H1 (cell line): Measurements from ENCODE around the gene NUAK1. TPM values are rescaled to one million over a fixed set of nuclear protein-coding genes. Genes with fewer than 3 reads are reported as not detected.

Experiments used
- ATF3 ChIP-seq: IDR thresholded peaks from 2 replicates; pipeline ENCODE4 v1.6.1; 2011; ENCODE audit warnings: low read depth, mild to moderate bottlenecking, low read length; ENCODE audit not compliant: insufficient read depth
- HDAC2 ChIP-seq, 2 experiments: fragments of 300-600 bp in 1 of 2; sonication (generic) in 1 of 2; IDR thresholded peaks; 2 replicates each; pipeline ENCODE4 v1.6.1; 2011 to 2012; ENCODE audit warnings: low read depth in 2 of 2, low read length in 2 of 2, mild to moderate bottlenecking in 2 of 2, moderate library complexity in 2 of 2, borderline replicate concordance in 1 of 2, inconsistent platforms in 1 of 2
- PHF8 ChIP-seq: fragments of 200-600 bp; sonication (generic); conservative IDR thresholded peaks from 2 replicates; pipeline ENCODE4 v1.7.1; 2012; ENCODE audit warnings: low read depth, mild to moderate bottlenecking, inconsistent platforms, low read length, moderate library complexity
- ZNF274 ChIP-seq: IDR thresholded peaks from 2 replicates; pipeline ENCODE4 v1.7.0; 2012; ENCODE audit warnings: low read length, borderline replicate concordance; ENCODE audit errors: extremely low read depth
- polyA plus RNA-seq, 7 experiments: library from polyadenylated mRNA; depleted of rRNA in 3 of 7; stranded (reverse) in 5 of 7; unstranded in 2 of 7; fragments of >200 nt in 5 of 7; fragments of 200-250 nt in 2 of 7; gene quantifications; 1 replicate in 5 of 7; 2 replicates in 1 of 7; 4 replicates in 1 of 7; pipeline versions ENCODE4 v1.2.1 to v1.2.3, GENCODE V29; 2011 to 2013; ENCODE audit warnings: missing spikeins in 2 of 7, mixed read lengths in 2 of 7
- total RNA-seq: library from RNA; stranded (reverse); fragmentation: NEBNext Ultra II Directional; extraction: Animal tissue kit (Norgen Biotek cat#: 25700); gene quantifications from 2 replicates; pipeline ENCODE4 v1.2.1, GENCODE V29; 2021

Gene NUAK1
- total and polyA plus RNA-seq, 2 of the 8 experiments (the other 6 are each of a cell fraction or from before 2014, with no cell fraction given), result 6.7 to 18.2 TPM

GRCh38 chr12:106112145-106112821 lies 26.5 kb downstream of the NUAK1 start (continued):
- TF ChIP-seq PHF8, result no peak
- TF ChIP-seq ATF3, result no peak
- no peak for TF ChIP-seq ZNF274
- no peak for TF ChIP-seq HDAC2 (IDR thresholded peaks at IDR 0.05; ENCODE audit: borderline replicate concordance in 1 of 2, low read depth in 2 of 2, low read length in 2 of 2)
